Esophagus muscularis mucosa (tissue), 4 donors: Measurements from ENCODE around the gene FER. TPM values are rescaled to one million over a fixed set of nuclear protein-coding genes. Genes with fewer than 3 reads are reported as not detected.

Source experiments
- DNase-seq: peaks from one replicate; pipeline ENCODE4 v3.0.0-alpha.2; 2017; ENCODE audit errors: extremely low spot score
- H3K27ac ChIP-seq, 4 donors: fragments of 200-600 bp; sonication (generic); replicated peaks in 1 of 4; 1 replicate in 3 of 4; 2 replicates in 1 of 4; pipeline ENCODE4 v1.5.1; 2016 to 2019; ENCODE audit warnings: mild to moderate bottlenecking in 1 of 4
- H3K27me3 ChIP-seq, 4 donors: fragments of 200-600 bp; sonication (generic); one replicate each; pipeline versions ENCODE4 v1.5.1 to v1.6.0; 2016 to 2019
- H3K36me3 ChIP-seq, 4 donors: fragments of 200-600 bp; sonication (generic); one replicate each; pipeline ENCODE4 v1.5.1; 2016 to 2019
- H3K4me1 ChIP-seq, 4 donors: fragments of 200-600 bp; sonication (generic); one replicate each; pipeline ENCODE4 v1.5.1; 2016 to 2019
- H3K4me3 ChIP-seq, 4 donors: fragments of 200-600 bp; sonication (generic); 1 replicate in 2 of 4; 2 replicates in 2 of 4; pipeline ENCODE4 v1.5.1; 2016 to 2019; ENCODE audit warnings: mild to moderate bottlenecking in 4 of 4, moderate library complexity in 1 of 4
- H3K9me3 ChIP-seq, 4 donors: fragments of 200-600 bp; sonication (generic); 1 replicate in 3 of 4; 2 replicates in 1 of 4; pipeline ENCODE4 v1.5.1; 2016 to 2019
- EP300 ChIP-seq: sonication (generic); formaldehyde crosslinking; IDR thresholded peaks from one replicate; pipeline ENCODE4 v1.6.1; 2017; ENCODE audit warnings: antibody characterized with exemption
- POLR2A ChIP-seq: fragments of 450-650 bp; IDR thresholded peaks from one replicate; pipeline ENCODE4 v1.6.1; 2017; ENCODE audit warnings: antibody characterized with exemption, moderate library complexity, mild to moderate bottlenecking, low read depth
- POLR2AphosphoS5 ChIP-seq, 2 donors: sonication (generic); formaldehyde crosslinking; IDR thresholded peaks; one replicate each; pipeline ENCODE4 v1.6.1; 2017; ENCODE audit warnings: antibody characterized with exemption in 2 of 2
- WGBS: methylation state at CpG from one replicate; pipeline ENCODE4 v1.1.5; 2018; 5-methylcytosine and 5-hydroxymethylcytosine counted together
- intact Hi-C: fragments of 100-400 bp; cut with DNase I; formaldehyde crosslinking; loops from one replicate; pipeline ENCODE4 v1.15.1; 2023
- total RNA-seq, 4 donors: library from RNA; depleted of rRNA; stranded (reverse); fragments of >200 nt; gene quantifications; one replicate each; pipeline versions ENCODE4 v1.1.0 to v1.2.1, GENCODE V29; 2016
- TF ChIP-seq, protein P1 (sequence below), 3 experiments: fragments of 200-600 bp in 2 of 3; fragments of 450-650 bp in 1 of 3; sonication (generic) in 2 of 3; IDR thresholded peaks; one replicate each; pipeline ENCODE4 v1.5.1; 2017 to 2019; ENCODE audit warnings: antibody characterized with exemption in 3 of 3, mild to moderate bottlenecking in 2 of 3, moderate library complexity in 1 of 3

Gene FER
- total RNA-seq, 4 donors from 2014 or later: 17.6 to 32.8 (median 25.4) TPM

DNA sequence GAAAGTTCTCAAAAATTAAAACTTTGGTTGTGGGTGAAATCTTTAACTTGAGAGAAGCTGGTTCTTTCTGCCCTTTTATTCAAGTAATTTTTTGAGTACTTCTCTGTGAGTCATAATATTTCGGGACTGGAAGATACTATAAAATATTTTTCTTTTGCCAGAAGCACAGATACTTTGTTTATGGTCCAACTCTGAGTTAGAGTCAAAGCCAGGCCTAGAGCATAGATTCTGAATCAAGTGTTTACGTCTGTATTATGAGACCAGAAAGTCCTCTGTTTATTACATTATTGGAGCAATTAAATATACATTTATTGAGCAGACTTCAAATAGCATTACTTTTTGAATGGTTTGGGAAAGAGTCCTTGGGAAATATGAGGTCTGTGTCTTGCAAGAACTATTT, 187.9 kb downstream of the FER start:
- peaks cover 0 to 5% (median 0%) of the 10 kb centered on the region in 4 donors for H3K9me3 ChIP-seq
- H3K4me1 ChIP-seq: peaks cover 0 to 10% (median 8%) of the 10 kb centered on the region in 4 donors
- no peak for DNase-seq
- TF ChIP-seq, protein P1, sequence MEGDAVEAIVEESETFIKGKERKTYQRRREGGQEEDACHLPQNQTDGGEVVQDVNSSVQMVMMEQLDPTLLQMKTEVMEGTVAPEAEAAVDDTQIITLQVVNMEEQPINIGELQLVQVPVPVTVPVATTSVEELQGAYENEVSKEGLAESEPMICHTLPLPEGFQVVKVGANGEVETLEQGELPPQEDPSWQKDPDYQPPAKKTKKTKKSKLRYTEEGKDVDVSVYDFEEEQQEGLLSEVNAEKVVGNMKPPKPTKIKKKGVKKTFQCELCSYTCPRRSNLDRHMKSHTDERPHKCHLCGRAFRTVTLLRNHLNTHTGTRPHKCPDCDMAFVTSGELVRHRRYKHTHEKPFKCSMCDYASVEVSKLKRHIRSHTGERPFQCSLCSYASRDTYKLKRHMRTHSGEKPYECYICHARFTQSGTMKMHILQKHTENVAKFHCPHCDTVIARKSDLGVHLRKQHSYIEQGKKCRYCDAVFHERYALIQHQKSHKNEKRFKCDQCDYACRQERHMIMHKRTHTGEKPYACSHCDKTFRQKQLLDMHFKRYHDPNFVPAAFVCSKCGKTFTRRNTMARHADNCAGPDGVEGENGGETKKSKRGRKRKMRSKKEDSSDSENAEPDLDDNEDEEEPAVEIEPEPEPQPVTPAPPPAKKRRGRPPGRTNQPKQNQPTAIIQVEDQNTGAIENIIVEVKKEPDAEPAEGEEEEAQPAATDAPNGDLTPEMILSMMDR (IDR thresholded peaks at IDR 0.05): no peak
- TF ChIP-seq POLR2AphosphoS5 (IDR thresholded peaks at IDR 0.05) (no peak), POLR2A (no peak), EP300 (no peak)
- H3K4me3 ChIP-seq: no peak overlapping the region
- H3K27ac ChIP-seq: no peak overlapping the region
- intact Hi-C loops: no loop called here
- WGBS: 52% methylated on average over 2 of the region's 2 CpGs
- no peaks in the 10 kb centered on the region for H3K27me3 ChIP-seq
- peaks cover 0 to 10% (median 5%) of the 10 kb centered on the region in 4 donors for H3K36me3 ChIP-seq

DNA sequence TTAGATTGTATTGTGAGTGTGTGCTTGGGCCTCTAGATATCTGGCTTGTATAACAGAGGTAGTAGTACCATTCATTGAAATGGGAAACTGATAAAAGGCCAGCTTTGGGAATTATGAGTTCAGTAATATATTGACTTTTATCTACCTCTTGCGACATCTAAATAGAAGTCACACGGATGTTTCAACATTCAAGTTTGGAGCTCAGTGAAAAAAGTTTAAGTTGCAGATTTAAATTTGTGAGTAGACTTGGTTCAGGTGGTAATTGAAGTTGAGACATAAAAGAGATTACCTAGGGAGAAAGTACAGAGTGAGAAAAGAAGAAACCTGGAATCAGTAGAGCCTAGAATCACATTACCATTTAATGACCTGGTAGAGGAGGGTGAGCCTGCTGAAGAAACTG, 189.5 kb downstream of the FER start:
- Histone ChIP-seq H3K9me3 (peaks cover 0 to 5% (median 0%) of the 10 kb centered on the region in 4 donors), H3K4me3 (no peak overlapping the region), H3K36me3 (peaks cover 0 to under 1% (median under 1%) of the 10 kb centered on the region in 4 donors), H3K27me3 (no peaks in the 10 kb centered on the region), H3K27ac (no peak overlapping the region), H3K4me1 (peaks cover 0 to 10% (median 8%) of the 10 kb centered on the region in 4 donors)
- TF ChIP-seq POLR2A: no peak
- no peak for TF ChIP-seq EP300
- TF ChIP-seq POLR2AphosphoS5 (IDR thresholded peaks at IDR 0.05): no peak
- TF ChIP-seq, protein P1 (IDR thresholded peaks at IDR 0.05): no peak
- 95% methylated on average over 2 of the region's 2 CpGs for WGBS
- DNase-seq: no peak
- intact Hi-C loops: no loop called here

DNA sequence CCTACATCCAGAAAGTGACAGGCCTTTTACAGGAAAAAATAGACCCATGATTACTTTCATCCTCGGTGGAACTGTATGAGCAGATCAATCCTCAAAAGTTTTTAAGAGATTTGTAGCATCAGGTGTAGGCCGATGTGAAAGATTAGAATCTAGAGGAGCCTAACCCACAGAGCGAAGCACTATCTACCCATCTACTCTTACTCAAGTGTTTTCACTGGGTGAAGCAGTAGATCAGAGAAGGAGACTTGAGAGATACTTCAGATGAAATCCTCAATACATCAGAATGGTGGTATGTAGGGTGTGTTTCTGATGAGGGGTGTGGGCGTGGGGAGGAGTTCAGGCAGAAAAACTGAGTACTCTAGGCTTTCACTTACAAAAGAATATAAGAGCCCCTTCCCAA, 192.8 kb downstream of the FER start:
- H3K27ac ChIP-seq: no peak overlapping the region
- H3K9me3 ChIP-seq: no peaks in the 10 kb centered on the region
- no peak for DNase-seq
- TF ChIP-seq POLR2AphosphoS5 (IDR thresholded peaks at IDR 0.05) (no peak), POLR2A (no peak), EP300 (no peak)
- TF ChIP-seq, protein P1 (IDR thresholded peaks at IDR 0.05): no peak
- no peaks in the 10 kb centered on the region for H3K36me3 ChIP-seq
- no peaks in the 10 kb centered on the region for H3K27me3 ChIP-seq
- WGBS: 90% methylated on average over 4 of the region's 4 CpGs
- H3K4me3 ChIP-seq: no peak overlapping the region
- H3K4me1 ChIP-seq: peaks cover 0 to 6% (median 5%) of the 10 kb centered on the region in 4 donors
- intact Hi-C loops: no loop called here

DNA sequence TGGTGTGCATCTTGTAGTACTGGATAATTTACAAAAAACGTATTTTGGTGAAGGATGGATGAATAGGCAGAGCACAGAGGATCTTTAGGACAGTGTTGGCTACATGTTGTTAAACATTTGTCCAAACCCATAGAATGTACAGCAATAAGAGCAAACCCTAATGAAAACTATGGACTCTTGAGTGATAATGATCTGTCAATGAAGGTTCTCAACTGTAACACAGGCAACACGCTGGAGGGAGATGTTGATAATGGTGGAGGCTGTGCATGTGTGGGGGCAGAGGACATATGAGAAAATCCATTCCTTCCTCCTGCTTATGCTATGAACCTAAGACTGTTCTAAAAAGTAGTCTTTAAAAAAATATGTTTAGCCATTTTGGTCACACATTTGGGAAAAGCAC, 194.0 kb downstream of the FER start:
- no peak for DNase-seq
- TF ChIP-seq EP300 (no peak), POLR2A (no peak), POLR2AphosphoS5 (IDR thresholded peaks at IDR 0.05) (no peak)
- TF ChIP-seq, protein P1 (IDR thresholded peaks at IDR 0.05): no peak
- WGBS: 89% methylated on average over 2 of the region's 2 CpGs
- no peaks in the 10 kb centered on the region for H3K27me3 ChIP-seq
- no peaks in the 10 kb centered on the region for H3K9me3 ChIP-seq
- intact Hi-C loops: no loop called here
- no peak overlapping the region for H3K4me3 ChIP-seq
- H3K4me1 ChIP-seq: no peaks in the 10 kb centered on the region
- H3K27ac ChIP-seq: no peak overlapping the region
- H3K36me3 ChIP-seq: no peaks in the 10 kb centered on the region

DNA sequence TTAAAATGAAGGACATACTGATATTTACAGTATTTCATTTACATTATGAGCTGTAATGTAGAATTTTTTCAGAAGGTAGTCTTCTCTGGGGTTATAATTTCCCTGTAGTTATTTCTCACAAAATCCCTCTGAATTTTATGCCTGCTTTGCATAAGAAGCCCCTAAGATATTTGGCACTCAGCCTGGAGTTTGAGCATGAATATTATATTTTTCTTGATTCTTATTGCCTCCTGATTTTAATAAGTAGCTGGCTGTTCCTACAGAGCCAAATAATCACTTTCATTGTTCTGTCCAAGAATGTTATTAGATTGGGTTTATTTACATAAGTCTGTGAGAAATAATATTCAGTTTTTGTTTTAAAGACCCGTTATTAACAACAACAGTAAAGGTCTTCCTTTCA, 195.0 kb downstream of the FER start:
- intact Hi-C loops: no loop called here
- DNase-seq: no peak
- Histone ChIP-seq H3K27ac (no peak overlapping the region), H3K36me3 (no peaks in the 10 kb centered on the region), H3K4me3 (no peak overlapping the region), H3K9me3 (no peaks in the 10 kb centered on the region), H3K4me1 (no peaks in the 10 kb centered on the region), H3K27me3 (no peaks in the 10 kb centered on the region)
- 68% methylated on average over 1 of the region's 1 CpG for WGBS
- no peak for TF ChIP-seq EP300
- TF ChIP-seq, protein P1 (IDR thresholded peaks at IDR 0.05): no peak
- TF ChIP-seq POLR2AphosphoS5 (IDR thresholded peaks at IDR 0.05): no peak
- no peak for TF ChIP-seq POLR2A
